NCI-H460 (cell line): ENCODE measurements around the gene RRAS. TPM values are rescaled to one million over a fixed set of nuclear protein-coding genes. Genes with fewer than 3 reads are reported as not detected.

Experiments used
- DNase-seq: peaks from one replicate; pipeline ENCODE4 v3.0.0-alpha.2; 2016; ENCODE audit warnings: low read depth; ENCODE audit errors: extremely low read depth
- total RNA-seq: library from RNA; depleted of rRNA; stranded (reverse); fragments of >200 nt; shearing (Covaris generic); gene quantifications from 2 replicates; pipeline ENCODE4 v1.2.3, GENCODE V29; 2014

RRAS gene
- total RNA-seq, 1 experiment from 2014 or later = 17.2 TPM

DNA sequence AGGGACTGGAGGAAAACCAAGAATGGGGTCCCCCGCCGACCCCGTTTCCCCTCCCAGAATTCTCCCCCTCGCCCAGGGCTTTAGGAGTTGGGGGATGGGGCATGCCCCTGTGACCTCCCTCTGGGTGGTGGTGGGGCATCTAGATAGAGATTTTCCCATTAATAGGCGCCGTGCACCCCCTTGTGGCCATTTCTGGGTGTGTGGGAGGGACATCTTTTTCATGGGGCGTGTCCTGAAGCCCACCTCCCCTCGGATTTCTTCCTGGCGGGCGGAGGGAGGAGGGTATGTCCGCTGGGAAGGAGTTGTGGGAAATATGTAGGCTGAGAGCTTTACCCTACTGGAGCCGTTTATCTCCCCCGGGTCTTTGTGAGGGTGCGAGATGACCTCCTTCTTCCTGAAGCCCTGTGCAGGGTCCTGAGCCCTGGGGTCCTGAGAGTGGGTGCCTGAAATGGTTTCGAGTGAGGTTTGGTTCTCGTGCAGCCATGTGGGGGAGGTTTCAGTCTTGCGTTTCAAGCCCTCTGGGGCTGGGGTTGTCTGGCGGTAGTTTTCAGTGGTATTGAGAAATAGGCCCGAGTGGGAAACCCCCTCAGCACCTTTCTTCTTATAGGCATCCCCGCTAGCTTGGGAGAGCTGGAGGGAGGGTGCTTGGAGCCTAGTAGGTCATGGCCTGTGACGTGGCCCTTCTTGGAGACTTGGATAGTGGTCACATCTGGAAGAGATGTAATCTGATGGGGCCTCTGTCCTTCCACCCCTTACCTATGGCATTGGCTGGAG, 38.1 kb upstream of the RRAS start:
- DNase-seq = peak; percentile 59

DNA sequence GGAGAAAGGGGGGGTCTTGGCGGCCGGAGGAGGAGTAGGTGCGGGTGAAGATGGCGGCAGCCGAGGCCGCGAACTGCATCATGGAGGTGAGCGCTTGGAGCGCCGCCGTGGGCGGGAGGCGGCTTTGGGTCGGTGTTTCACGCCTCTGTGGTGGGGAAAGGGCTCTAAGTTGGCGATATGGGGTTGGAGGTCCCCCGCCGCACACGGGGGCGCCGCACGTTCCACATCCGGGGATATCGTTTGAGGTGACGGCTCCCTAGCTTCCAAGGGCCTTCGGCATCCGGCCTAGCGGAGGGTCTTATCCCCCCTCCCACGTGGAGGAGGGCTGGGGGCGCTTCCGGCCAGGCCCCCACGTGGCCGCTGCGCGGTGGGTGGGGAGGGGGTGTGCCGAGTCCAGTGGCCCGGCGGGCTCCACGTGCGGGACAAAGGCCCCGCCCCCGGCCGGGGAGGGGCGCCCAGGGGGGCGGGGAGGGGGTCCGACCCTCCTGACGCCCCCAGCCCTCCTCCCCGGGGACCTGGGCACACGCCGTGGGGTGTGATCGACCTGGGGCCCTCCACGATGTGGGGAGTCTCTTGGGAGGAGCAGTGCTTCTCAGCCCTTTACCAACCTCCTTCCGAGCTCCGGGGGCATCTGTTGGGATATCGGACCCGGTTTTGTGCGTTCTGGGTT, 37.4 kb upstream of the RRAS start, which contains the start of gene PRMT1:
PRMT1 (plus strand) TSS at position 41 of the 670 bp plus-strand sequence; CDS start at position 51, 10 bp downstream.
- no peak for DNase-seq

DNA sequence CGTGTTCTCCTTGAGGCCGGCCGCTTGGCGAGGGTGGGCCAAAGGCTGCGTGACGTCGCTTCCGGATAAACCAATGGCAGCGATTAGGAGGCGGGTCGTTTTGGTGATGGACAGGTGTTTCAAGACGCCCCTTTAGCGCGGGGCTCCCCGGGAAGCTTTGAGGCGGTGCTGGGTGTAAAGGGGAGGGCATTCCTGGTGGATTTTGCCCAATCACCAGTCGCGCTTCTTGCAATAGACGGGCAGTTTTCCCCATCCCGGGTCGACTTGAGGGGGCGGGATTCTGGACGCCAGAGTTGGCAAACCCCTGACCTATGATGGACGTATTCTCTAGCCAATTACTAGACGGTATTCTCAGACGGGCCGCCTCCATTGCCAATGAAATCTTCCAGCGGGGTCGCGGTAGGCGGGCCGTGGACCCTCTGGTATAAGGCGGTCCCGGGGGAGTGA, 36.9 kb upstream of the RRAS start:
- peak; percentile 99 for DNase-seq

DNA sequence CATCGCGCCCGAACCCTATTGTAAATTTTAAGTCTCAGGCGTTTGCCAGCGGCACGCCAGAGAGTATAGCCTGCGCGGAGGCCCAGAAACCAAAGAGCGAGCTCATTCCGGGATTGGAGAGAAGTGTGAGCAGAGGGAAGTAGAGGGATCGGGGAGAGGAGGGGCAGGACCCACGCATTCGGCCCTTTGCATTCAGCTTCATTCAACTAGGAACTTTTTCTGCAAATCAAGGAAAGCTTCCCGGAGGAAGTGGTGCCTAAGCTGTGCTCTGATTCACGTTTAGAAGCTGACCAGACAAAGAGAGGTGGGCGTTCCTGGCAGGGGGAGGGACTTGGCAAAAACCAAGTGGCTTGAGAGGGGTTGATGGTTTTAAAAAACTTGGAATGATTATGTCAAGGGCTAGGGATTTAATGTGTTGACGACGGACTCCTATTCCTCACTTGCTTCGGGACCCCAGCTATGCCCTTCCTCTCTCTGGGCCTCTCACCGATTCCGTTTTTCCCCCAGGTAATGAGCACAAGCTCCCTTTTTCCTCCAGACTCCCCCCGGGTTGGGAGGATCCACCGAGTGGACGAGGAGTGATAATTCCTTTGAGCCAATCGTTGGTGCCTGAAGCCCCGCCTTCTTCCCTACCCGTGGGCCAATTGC, 36.3 kb upstream of the RRAS start:
- DNase-seq = peak; percentile 84

DNA sequence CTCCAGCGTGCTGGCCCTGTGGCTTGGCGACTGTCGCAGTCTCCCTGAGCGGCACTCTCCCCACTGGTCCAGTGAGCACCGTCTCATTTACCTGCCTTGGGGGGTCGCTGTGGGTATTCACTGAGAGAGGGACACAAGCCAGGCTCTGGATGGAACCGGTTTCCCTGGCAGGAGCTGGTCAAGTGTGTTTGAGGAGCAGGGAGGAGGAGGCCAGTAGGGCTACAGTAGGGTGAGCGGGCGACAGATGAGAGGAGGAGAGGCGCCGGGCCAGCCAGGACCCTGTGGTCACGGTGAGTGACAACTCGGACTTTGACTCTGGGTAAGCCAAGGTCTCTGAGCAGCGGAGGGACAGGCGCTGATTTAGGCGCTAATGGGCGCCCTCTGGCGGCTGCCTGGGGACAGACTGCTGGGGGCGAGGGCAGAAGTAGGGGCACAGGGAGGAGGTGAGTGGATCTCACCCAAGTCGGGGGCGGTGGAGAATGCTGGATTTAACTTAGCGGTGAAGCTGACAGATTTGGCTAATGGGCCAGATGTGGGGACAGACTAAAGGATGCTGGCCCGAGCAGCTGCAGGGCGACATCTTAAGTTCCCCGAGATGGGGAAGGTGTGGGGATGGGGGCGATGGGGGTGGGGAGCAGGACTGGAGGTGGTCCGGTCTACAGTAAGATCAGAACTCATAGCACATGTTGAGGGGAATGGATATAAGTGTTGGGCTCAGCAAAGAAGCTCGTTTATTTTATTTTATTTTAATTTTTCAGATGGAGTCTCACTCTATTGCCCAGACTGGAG, 32.4 kb upstream of the RRAS start:
- DNase-seq = peak; percentile 70

DNA sequence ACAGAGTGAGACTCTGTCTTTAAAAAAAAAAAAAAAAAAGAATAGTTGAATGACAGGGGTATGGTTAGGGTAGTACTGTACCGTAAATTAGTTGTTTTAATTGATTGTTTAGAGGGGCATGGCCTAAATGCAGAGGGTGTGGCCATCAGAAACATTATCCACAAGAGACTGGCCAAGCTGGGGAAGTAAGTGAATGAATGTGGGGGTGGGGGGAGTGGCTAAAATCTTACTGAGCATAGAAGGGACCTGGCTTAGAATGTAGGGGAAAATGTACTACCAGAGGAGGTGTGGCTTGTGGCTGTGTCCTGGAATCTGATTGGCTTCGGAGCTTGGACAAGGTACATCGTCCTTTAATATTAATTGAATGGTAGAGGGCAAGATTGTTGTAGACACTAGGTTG, 29.6 kb upstream of the RRAS start:
- DNase-seq = no peak

GRCh38 chr19:49667473-49667872, 27.5 kb upstream of the RRAS start:
- no peak for DNase-seq

GRCh38 chr19:49666120-49666444, 26.1 kb upstream of the RRAS start:
- no peak for DNase-seq

GRCh38 chr19:49665351-49666119, 25.6 kb upstream of the RRAS start, which contains the start of the genes BCL2L12 and IRF3:
BCL2L12 (plus strand) TSS chr19:49665933; CDS start chr19:49666693, 760 bp downstream.
IRF3 (minus strand) TSS chr19:49665857; CDS start chr19:49664838, 1,019 bp downstream.
- DNase-seq = peak; percentile 91

- DNase-seq = no peak
Measured at GRCh38 chr19:49665036-49665350, 25.1 kb upstream of the RRAS start.

DNA sequence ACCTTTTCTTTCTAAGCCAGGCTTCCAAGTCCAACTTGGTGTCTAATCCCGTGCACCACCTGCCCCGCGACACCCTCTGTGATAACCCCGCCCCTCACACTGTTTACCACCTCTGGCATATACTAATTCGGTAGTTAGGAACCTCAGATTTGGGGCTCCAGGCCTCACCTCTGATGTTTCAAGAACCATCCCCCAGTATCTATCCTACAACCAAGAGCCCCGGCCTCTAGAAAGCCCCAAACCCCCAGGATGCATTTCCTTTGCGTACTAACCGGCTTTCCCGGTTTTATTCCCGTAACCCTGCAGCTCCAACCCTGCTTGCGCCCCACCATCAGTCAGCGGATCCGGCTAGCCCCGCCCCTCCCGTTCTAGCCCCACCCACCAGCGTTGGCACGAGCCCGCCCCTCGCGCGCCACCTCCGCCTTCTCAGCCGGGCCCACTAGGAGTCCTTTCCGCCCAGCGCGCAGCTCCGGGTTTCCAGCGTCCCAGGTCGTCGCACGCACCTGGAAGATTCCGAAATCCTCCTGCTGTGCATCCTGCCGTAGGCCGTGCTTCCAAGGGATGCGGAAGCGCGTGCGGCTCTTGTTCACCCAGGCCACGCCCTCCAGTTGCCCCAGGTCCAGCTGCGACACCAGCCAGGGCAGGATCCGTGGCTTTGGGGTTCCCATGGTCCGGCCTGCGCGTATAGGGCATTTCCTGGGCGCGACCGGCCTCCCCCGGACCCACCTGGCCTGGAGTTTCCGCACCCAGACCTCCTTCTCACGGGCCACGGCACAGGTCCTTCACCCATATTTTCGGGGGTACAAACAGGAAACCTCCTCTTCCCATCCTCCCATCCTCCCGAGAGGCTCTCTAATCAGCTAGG, 24.5 kb upstream of the RRAS start:
- peak; percentile 65 for DNase-seq

DNA sequence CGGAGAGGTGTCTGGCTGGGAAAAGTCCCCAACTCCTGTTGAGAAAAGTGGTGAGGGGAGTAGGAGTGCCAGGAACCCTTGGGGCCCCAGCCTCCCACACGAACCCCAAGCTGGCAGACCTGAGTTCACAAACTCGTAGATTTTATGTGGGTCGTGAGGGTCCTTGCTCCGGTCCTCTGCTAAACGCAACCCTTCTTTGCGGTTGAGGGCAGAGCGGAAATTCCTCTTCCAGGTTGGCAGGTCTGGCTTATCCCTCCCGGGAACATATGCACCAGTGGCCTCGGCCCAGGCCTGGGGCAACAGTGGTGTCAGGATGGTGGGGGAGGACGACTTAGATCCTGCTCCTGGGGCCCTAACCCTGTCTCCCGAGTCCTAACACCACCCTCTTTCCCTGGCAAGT, 23.3 kb upstream of the RRAS start:
- no peak for DNase-seq

GRCh38 chr19:49662011-49662410, 22.1 kb upstream of the RRAS start:
- no peak for DNase-seq

DNA sequence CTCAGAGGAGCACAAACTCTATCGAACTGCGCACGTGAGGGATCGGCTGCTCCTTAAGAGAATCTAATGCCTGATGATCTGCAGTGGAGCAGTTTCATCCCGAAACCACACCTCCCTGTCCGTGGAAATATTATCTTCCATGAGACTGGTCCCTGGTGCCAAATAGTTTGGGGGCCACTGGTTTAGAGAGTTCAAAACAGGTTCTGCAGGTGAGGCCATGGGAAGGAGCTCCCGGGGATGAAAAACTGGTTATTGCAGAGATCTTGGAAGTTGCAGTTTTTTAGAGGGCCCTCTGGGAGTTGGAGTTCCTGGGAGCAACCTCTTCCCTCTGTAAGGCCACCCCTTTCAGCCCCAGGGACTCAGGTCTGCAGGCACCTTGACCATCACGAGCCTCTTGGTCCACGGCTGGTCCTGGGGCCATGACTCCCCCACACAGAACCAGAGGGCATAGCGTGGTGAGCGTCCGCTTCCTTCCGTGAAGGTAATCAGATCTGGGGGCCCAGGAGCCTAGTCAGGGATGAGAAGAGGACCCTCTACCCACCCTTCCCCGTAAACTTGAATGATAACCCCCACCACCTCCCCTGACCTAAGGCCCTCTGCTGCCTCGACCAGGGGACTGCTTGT, 20.5 kb upstream of the RRAS start:
- DNase-seq = no peak

DNA sequence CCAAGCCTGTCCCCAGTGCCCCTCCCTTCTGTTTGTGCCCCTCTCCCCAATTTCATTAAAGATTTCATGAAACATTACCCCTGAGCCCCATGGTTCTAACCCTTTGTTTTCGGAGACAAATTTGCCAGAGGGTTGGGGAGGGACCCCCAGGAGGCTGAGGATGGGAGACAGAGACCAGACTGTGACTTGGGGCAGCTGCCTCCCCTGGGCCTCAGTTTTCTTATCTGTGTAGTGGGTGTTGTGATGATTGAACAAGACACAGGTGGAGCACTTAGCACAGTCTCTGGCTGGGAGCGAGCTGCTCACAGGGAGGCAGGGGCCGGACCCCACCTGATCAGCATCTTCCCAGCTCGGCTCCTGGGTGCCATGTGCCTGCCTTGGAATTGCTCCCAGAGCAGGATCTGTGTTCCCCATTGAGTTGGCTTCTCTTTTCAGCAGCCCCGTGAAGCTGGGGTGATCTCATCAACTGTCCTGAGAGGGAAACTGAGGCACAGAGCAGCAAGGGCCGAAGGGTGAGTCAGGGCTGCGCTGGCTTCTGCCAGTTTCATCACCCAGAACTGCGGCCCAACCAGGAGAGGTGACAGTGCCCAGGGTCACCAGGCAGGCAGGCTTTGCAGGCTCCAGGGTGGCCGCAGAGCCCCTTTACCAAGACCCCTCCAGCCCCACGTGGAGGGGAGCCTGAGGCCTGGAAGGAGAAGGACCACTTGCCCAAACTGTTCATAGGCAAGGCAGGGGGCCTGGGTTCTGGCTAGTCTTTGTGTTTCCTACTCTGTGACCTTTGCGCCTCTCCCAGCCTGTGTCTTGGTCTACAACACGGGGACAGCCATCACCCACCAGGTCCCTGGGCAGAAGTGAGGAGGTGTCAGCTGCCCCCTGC, 18.9 kb upstream of the RRAS start:
- DNase-seq = no peak

- DNase-seq = no peak
Measured at GRCh38 chr19:49658139-49658517, 18.2 kb upstream of the RRAS start.

DNA sequence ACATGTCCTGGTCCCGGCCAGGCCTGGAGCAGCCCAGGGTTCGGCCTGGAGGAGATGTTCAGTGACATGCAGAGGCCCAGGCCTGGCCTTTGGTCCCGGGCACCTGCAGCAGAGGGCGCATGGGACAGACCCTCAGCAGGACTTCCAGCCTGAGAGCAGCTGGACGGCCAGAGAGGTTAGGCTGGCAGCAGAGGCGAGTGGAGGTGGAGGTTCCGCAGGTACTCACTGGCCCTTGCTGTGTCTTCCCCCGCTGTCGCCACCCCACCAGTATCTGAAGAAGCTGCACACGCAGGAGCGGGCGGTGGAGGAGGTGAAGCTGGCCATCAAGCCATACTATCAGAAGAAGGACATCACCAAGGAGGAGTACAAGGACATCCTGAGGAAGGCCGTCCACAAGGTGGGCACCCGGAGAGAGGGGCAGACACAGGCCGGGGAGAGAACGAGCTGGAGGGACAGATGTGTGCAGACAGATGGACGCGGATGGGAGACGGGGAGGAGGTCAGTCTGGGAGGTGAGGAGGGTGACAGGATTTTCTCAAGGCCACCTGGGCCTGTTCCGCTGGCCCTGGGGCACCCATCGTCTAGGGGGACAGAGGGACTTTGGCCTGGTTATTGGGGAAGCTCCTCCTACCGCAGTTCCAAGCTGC, 17.7 kb upstream of the RRAS start:
- DNase-seq = no peak
